ENCODE data around the gene BORCS5. TPM values are rescaled to one million over a fixed set of nuclear protein-coding genes. Genes with fewer than 3 reads are reported as not detected.

The BORCS5 gene
- total RNA-seq, 1 experiment from 2014 or later: 13.9 TPM

DNA sequence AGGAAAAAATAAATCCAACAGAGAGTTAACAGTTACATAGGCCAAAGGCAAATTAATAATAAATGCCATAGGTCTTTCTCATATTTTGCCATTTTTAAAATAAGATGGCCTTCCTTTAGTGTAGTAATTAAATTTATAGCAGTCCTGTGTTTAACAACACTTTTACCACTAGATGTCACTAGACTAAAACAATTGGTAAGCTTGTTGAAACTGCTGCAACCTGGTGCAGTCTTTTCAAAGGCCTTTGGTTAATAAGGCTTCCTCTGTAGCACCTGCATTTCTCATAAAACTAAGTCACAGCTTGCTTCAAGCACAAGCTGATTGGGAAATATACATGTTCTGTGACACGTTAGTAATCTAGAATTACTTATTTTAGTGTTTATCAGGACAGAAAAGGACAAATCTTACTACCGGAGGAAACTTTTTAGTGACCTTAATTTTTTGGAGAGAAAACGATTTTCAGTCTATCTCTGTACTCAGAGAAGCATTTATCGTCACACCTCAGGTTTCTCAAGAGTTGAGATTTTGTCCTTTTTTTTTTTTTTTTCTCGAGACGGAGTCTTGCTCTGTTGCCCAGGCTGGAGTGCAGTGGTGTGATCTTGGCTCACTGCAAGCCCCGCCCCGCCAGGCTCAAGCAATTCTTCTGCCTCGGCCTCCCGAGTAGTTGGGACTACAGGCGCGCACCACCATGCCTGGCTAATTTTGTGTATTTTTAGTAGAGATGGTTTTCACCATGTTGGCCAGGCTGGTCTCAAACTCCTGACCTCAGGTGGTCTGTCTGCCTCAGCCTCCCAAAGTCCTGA, 20.0 kb downstream of the BORCS5 start:
- H2BK15ac ChIP-seq (ENCODE audit: low read depth, low read length): no peak overlapping the region
- peaks cover 3 to 12% (median 10%) of the 10 kb centered on the region in 3 experiments; a peak in 5 of 7 replicates for H3K36me3 Mint-ChIP-seq (ENCODE audit: insufficient read depth in 1 of 3, low read depth in 3 of 3)
- no CpG with 5 or more reads among the region's 12 CpGs for WGBS (ENCODE audit: extremely low coverage, insufficient read length, low lambda C conversion rate)

More for the DNA sequence above, 20.0 kb downstream of the BORCS5 start:
- H3K79me1 ChIP-seq (ENCODE audit: insufficient read depth, low read depth, low read length, poor library complexity, severe bottlenecking): no peaks in the 10 kb centered on the region
- H4K20me1 ChIP-seq (ENCODE audit: control insufficient read depth, insufficient read depth, insufficient read length): no peaks in the 10 kb centered on the region
- no peak overlapping the region for H3T11ph ChIP-seq (ENCODE audit: low read length)
- no peaks in the 10 kb centered on the region for H3K27me3 ChIP-seq (ENCODE audit: insufficient read depth, low read length)
- H3K27ac ChIP-seq (ENCODE audit: insufficient read length, low read depth, low read length): no peak overlapping the region
- H3K18ac ChIP-seq (ENCODE audit: insufficient read length, low read depth, low read length): no peak overlapping the region
- no peak overlapping the region for H3K4ac ChIP-seq (ENCODE audit: low read depth, low read length)
- no peaks in the 10 kb centered on the region for H3K9me3 ChIP-seq (ENCODE audit: control insufficient read depth, low read depth, low read length)
- TF ChIP-seq, protein P1, sequence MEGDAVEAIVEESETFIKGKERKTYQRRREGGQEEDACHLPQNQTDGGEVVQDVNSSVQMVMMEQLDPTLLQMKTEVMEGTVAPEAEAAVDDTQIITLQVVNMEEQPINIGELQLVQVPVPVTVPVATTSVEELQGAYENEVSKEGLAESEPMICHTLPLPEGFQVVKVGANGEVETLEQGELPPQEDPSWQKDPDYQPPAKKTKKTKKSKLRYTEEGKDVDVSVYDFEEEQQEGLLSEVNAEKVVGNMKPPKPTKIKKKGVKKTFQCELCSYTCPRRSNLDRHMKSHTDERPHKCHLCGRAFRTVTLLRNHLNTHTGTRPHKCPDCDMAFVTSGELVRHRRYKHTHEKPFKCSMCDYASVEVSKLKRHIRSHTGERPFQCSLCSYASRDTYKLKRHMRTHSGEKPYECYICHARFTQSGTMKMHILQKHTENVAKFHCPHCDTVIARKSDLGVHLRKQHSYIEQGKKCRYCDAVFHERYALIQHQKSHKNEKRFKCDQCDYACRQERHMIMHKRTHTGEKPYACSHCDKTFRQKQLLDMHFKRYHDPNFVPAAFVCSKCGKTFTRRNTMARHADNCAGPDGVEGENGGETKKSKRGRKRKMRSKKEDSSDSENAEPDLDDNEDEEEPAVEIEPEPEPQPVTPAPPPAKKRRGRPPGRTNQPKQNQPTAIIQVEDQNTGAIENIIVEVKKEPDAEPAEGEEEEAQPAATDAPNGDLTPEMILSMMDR (conservative IDR thresholded peaks at IDR 0.05): peak; percentile 90
- H3K27ac Mint-ChIP-seq: 0 out of 7 replicates have a peak overlapping the region, but pooled peaks of 1 of the 3 experiments have one; percentile 62
- H3K4me3 Mint-ChIP-seq: no peak overlapping the region
- no peak overlapping the region for H3K14ac ChIP-seq (ENCODE audit: insufficient read depth, low read length)
- H3K56ac ChIP-seq (ENCODE audit: insufficient read length, low read depth, low read length): no peak overlapping the region
- H3K23me2 ChIP-seq (ENCODE audit: insufficient read length, low read depth, low read length, poor library complexity, severe bottlenecking): no peaks in the 10 kb centered on the region
- no peak overlapping the region for H3K9ac ChIP-seq (ENCODE audit: extremely low read depth, insufficient read length, low read length)
- H2BK120ac ChIP-seq (ENCODE audit: low read depth, low read length, poor library complexity, severe bottlenecking): no peak overlapping the region
- H2BK5ac ChIP-seq (ENCODE audit: insufficient read length, low read length): no peak overlapping the region
- H2BK20ac ChIP-seq (ENCODE audit: low read depth, low read length, poor library complexity, severe bottlenecking): no peak overlapping the region
- peaks cover 4% of the 10 kb centered on the region; the same call in 1 of the 2 replicates for H3K4me1 ChIP-seq (ENCODE audit: insufficient read depth, low read length)
- no peak overlapping the region for H4K91ac ChIP-seq (ENCODE audit: insufficient read length, low read depth, low read length)
- no peaks in the 10 kb centered on the region for H3K79me2 ChIP-seq (ENCODE audit: insufficient read depth, low read length)
- H3K23ac ChIP-seq (ENCODE audit: insufficient read length, low read depth, low read length): no peak overlapping the region
- no peak overlapping the region for H2AFZ ChIP-seq (ENCODE audit: low read length)
- no peak overlapping the region for H4K5ac ChIP-seq (ENCODE audit: insufficient read length, low read depth, low read length)
- peaks cover 8 to 10% of the 10 kb centered on the region in 2 experiments for H3K4me1 Mint-ChIP-seq
- no peak overlapping the region for H4K8ac ChIP-seq (replicated peaks; ENCODE audit: insufficient read length, low read depth, low read length)
- peaks cover 3% of the 10 kb centered on the region in 2 experiments; a peak in 3 of 5 replicates for H3K9me3 Mint-ChIP-seq
- H2BK12ac ChIP-seq (ENCODE audit: insufficient read length, low read depth, low read length): no peak overlapping the region
- H2AK5ac ChIP-seq (ENCODE audit: insufficient read length, low read length): no peak overlapping the region
- no peak for DNase-seq
- H3K27me3 Mint-ChIP-seq (ENCODE audit: low read depth): no peaks in the 10 kb centered on the region
- H3K4me2 ChIP-seq (ENCODE audit: insufficient read depth, insufficient read length, low read length): no peak overlapping the region

Data from H9 (cell line).